Smooth muscle cell (in vitro differentiated cells): ENCODE results near the gene MX1. TPM values are rescaled to one million over a fixed set of nuclear protein-coding genes. Genes with fewer than 3 reads are reported as not detected.

Source experiments
- DNase-seq: peaks from one replicate; lab custom pipeline; 2025; ENCODE audit not compliant: unreplicated experiment; lab: John Stamatoyannopoulos, UW
- H2AFZ ChIP-seq: fragments of 200-600 bp; sonication (generic); 2 replicates; pipeline ENCODE4 v1.6.0; 2016; ENCODE audit warnings: antibody characterized with exemption, low read depth, mild to moderate bottlenecking
- H3F3A ChIP-seq: fragments of 200-600 bp; sonication (generic); 2 replicates; pipeline ENCODE4 v1.6.0; 2017; ENCODE audit warnings: antibody characterized with exemption, low read depth
- H3K27ac ChIP-seq: fragments of 200-600 bp; sonication (generic); 2 replicates; pipeline ENCODE4 v1.5.1; 2016; ENCODE audit warnings: low read depth, mild to moderate bottlenecking
- H3K27me3 ChIP-seq: fragments of 200-600 bp; sonication (generic); 2 replicates; pipeline ENCODE4 v1.6.1; 2016; ENCODE audit warnings: low read depth, mild to moderate bottlenecking
- H3K36me3 ChIP-seq: fragments of 200-600 bp; sonication (generic); 2 replicates; pipeline ENCODE4 v1.5.1; 2016; ENCODE audit warnings: low read depth
- H3K4me1 ChIP-seq: fragments of 200-600 bp; sonication (generic); 2 replicates; pipeline ENCODE4 v1.5.1; 2016; ENCODE audit warnings: low read depth
- H3K4me2 ChIP-seq: fragments of 200-600 bp; sonication (generic); 2 replicates; pipeline ENCODE4 v1.6.0; 2016; ENCODE audit warnings: mild to moderate bottlenecking
- H3K4me3 ChIP-seq: fragments of 200-600 bp; sonication (generic); 2 replicates; pipeline ENCODE4 v1.5.1; 2016; ENCODE audit warnings: mild to moderate bottlenecking
- H3K79me2 ChIP-seq: fragments of 200-600 bp; sonication (generic); 2 replicates; pipeline ENCODE4 v1.6.0; 2016; ENCODE audit warnings: low read depth, mild to moderate bottlenecking
- H3K9ac ChIP-seq: fragments of 200-600 bp; sonication (generic); 2 replicates; pipeline ENCODE4 v1.6.0; 2016; ENCODE audit warnings: low read depth
- H3K9me3 ChIP-seq: fragments of 200-600 bp; sonication (generic); replicated peaks from 2 replicates; pipeline ENCODE4 v1.5.1; 2016; ENCODE audit warnings: low read depth
- H4K20me1 ChIP-seq: fragments of 200-600 bp; sonication (generic); 2 replicates; pipeline ENCODE4 v1.6.0; 2016; ENCODE audit warnings: low read depth
- WGBS: methylation state at CpG from one replicate; pipeline ENCODE4 v1.1.7; 2016; ENCODE audit warnings: low lambda C conversion rate; 5-methylcytosine and 5-hydroxymethylcytosine counted together
- polyA plus RNA-seq: library from polyadenylated mRNA; unstranded; fragments of >200 nt; fragmentation: Nextera tagmentation; extraction: Ambion mirVana; gene quantifications from 2 replicates; pipeline ENCODE4 v1.2.1, GENCODE V29; 2016
- total RNA-seq: library from RNA; depleted of rRNA; stranded (reverse); fragments of >200 nt; gene quantifications from 2 replicates; pipeline ENCODE4 v1.2.3, GENCODE V29; 2014
- TF ChIP-seq, protein P1 (sequence below): fragments of 200-600 bp; sonication (generic); IDR thresholded peaks from 2 replicates; pipeline ENCODE4 v1.5.1; 2017; ENCODE audit warnings: borderline replicate concordance, mild to moderate bottlenecking, antibody characterized with exemption; ENCODE audit not compliant: insufficient read depth, poor library complexity, severe bottlenecking

MX1 gene
- total and polyA plus RNA-seq, 2 experiments from 2014 or later: 1.3 to 3.5 TPM

DNA sequence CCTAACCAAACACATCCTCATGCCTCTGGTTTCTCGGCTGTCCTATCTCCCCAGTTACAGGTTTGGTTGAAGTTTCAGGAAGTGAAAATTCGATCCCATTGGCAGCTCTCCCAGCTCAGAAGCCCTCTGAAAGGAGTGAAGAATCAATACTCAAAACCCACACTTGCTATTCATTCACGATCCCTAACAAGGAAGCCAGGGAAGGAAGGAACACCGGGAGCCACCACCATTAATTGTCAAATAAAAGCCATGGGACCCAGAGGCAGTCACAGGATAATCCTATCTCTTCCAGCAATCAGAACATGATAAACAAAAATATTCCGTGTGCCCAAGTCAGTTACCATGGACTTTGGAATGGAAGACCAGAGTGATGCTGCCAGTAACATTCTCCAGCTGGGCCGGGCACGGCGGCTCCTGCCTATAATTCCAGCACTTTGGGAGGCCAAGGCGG is 74.9 kb downstream of the MX1 start:
- no peaks in the 10 kb centered on the region for H3K79me2 ChIP-seq
- no peaks in the 10 kb centered on the region for H3K9me3 ChIP-seq
- H3K27me3 ChIP-seq: peaks cover 53% of the 10 kb centered on the region
- TF ChIP-seq, protein P1, sequence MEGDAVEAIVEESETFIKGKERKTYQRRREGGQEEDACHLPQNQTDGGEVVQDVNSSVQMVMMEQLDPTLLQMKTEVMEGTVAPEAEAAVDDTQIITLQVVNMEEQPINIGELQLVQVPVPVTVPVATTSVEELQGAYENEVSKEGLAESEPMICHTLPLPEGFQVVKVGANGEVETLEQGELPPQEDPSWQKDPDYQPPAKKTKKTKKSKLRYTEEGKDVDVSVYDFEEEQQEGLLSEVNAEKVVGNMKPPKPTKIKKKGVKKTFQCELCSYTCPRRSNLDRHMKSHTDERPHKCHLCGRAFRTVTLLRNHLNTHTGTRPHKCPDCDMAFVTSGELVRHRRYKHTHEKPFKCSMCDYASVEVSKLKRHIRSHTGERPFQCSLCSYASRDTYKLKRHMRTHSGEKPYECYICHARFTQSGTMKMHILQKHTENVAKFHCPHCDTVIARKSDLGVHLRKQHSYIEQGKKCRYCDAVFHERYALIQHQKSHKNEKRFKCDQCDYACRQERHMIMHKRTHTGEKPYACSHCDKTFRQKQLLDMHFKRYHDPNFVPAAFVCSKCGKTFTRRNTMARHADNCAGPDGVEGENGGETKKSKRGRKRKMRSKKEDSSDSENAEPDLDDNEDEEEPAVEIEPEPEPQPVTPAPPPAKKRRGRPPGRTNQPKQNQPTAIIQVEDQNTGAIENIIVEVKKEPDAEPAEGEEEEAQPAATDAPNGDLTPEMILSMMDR: no peak
- no peaks in the 10 kb centered on the region for H3K36me3 ChIP-seq
- H3F3A ChIP-seq: no peaks in the 10 kb centered on the region
- H3K4me1 ChIP-seq: no peaks in the 10 kb centered on the region
- H3K4me3 ChIP-seq: no peak overlapping the region
- WGBS: 87% methylated on average over 9 of the region's 9 CpGs
- H3K9ac ChIP-seq: no peak overlapping the region
- no peak for DNase-seq
- no peak overlapping the region for H3K4me2 ChIP-seq
- no peaks in the 10 kb centered on the region for H4K20me1 ChIP-seq
- H3K27ac ChIP-seq: no peak overlapping the region
- no peak overlapping the region for H2AFZ ChIP-seq

DNA sequence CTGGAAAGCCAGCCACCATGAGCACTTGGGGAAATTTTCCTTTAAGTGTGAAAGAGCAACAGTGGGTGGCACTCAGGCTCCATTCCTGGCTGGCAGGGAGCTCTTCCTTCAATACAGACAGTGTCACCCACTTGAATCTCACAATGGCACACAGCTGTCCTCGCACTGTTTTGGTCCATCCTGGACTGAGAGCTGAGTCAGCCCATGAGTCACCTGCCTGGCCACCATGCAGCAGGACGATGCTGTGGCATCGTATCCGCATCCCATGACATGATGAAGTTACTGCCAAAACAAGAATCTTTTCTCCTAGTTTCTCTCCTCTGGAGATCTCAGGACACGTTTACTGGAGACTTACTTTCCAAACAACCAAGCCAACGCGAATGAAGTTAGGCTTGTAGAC is 75.9 kb downstream of the MX1 start:
- H3K79me2 ChIP-seq: no peaks in the 10 kb centered on the region
- H3K36me3 ChIP-seq: no peaks in the 10 kb centered on the region
- no peak overlapping the region for H3K4me3 ChIP-seq
- TF ChIP-seq, protein P1: no peak
- WGBS: 77% methylated on average over 7 of the region's 7 CpGs
- H4K20me1 ChIP-seq: no peaks in the 10 kb centered on the region
- no peak for DNase-seq
- H3F3A ChIP-seq: no peaks in the 10 kb centered on the region
- no peak overlapping the region for H2AFZ ChIP-seq
- no peaks in the 10 kb centered on the region for H3K9me3 ChIP-seq
- no peak overlapping the region for H3K27ac ChIP-seq
- no peaks in the 10 kb centered on the region for H3K4me1 ChIP-seq
- no peak overlapping the region for H3K9ac ChIP-seq
- no peak overlapping the region for H3K4me2 ChIP-seq
- peaks cover 63% of the 10 kb centered on the region for H3K27me3 ChIP-seq

DNA sequence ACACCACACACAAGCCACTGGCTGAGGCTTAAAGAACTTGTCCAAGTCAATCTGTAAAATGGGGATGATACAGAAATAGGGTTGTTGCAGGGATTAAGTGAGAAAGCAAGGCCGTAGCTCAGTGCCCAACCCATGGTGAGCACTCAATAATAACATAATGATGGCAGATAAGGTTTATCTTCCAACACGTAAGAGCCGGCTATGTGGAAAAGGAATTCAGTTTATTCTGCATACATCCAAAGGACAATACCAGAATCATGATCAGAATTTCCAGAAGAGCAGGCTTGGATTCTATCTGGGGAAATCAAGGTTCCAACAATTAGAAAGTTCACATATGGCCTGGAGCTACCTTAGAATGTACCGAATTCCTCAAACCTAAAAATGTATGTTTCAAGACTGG is 77.3 kb downstream of the MX1 start:
- H3K4me3 ChIP-seq: no peak overlapping the region
- 91% methylated on average over 4 of the region's 4 CpGs for WGBS
- no peaks in the 10 kb centered on the region for H4K20me1 ChIP-seq
- H3K27me3 ChIP-seq: peaks cover 77% of the 10 kb centered on the region
- no peaks in the 10 kb centered on the region for H3K79me2 ChIP-seq
- no peak overlapping the region for H3K4me2 ChIP-seq
- no peak overlapping the region for H3K9ac ChIP-seq
- H3K4me1 ChIP-seq: no peaks in the 10 kb centered on the region
- no peak overlapping the region for H3K27ac ChIP-seq
- H3K36me3 ChIP-seq: no peaks in the 10 kb centered on the region
- H2AFZ ChIP-seq: no peak overlapping the region
- DNase-seq: no peak
- H3F3A ChIP-seq: no peaks in the 10 kb centered on the region
- TF ChIP-seq, protein P1: no peak
- no peaks in the 10 kb centered on the region for H3K9me3 ChIP-seq

DNA sequence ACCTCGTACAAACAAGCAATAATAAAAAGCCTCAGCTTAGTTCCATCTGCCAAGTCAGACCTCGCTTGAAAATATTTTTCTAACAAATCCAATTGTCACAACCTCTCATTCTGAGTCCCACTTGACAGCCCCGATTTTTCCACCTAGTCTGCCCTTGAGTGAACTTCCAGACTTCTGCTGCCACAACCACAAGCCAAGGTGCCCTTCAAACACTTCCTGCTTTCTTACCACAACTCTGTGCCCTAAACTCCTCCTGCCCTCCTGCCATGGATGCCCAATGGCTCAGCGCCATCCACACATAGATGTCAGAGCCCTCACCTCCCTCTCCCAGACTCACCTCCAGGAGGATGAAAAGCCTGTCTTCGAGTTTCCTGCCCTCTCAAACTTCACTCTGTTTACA is 78.0 kb downstream of the MX1 start:
- Histone ChIP-seq H3K4me1 (no peaks in the 10 kb centered on the region), H3F3A (no peaks in the 10 kb centered on the region), H3K79me2 (no peaks in the 10 kb centered on the region), H3K9me3 (no peaks in the 10 kb centered on the region), H3K9ac (no peak overlapping the region), H3K4me2 (no peak overlapping the region), H3K27me3 (peaks cover 84% of the 10 kb centered on the region), H4K20me1 (no peaks in the 10 kb centered on the region), H3K4me3 (no peak overlapping the region), H3K27ac (no peak overlapping the region), H2AFZ (no peak overlapping the region), H3K36me3 (no peaks in the 10 kb centered on the region)
- TF ChIP-seq, protein P1: no peak
- DNase-seq: no peak
- WGBS: 81% methylated on average over 5 of the region's 5 CpGs
